H1 (cell line): ENCODE data around the gene TASP1. TPM values are rescaled to one million over a fixed set of nuclear protein-coding genes. Genes with fewer than 3 reads are reported as not detected.

Experiments
- CTCF ChIA-PET: fragments of 300-600 bp; sonication (Branson Sonifier 250); formaldehyde crosslinking; loops from one replicate; lab custom pipeline; 2021; ENCODE audit not compliant: partially characterized antibody; lab: Charles Lee
- POLR2A ChIA-PET: fragments of 300-600 bp; sonication (Branson Sonifier 250); formaldehyde crosslinking; loops from one replicate; lab custom pipeline; 2021; ENCODE audit warnings: inconsistent platforms; ENCODE audit not compliant: partially characterized antibody; lab: Charles Lee
- DNase-seq, 2 experiments: peaks; one replicate each; pipeline versions ENCODE4 v3.0.0 to v3.0.0-alpha.2; 2010 to 2022; ENCODE audit warnings: low spot score in 2 of 2, low read depth in 1 of 2, mixed read lengths in 1 of 2
- FAIRE-seq: peaks from 2 replicates; lab custom pipeline; 2011; peaks lifted over from hg19 to GRCh38; lab: Jason Lieb, UNC
- H2AFZ ChIP-seq: 2 replicates; pipeline ENCODE4 v1.8.1; 2012; ENCODE audit warnings: low read length, inconsistent platforms
- H2AK5ac ChIP-seq: 2 replicates; pipeline ENCODE4 v1.6.1; 2013; ENCODE audit warnings: low read depth, low read length
- H2BK120ac ChIP-seq: replicated peaks from 2 replicates; pipeline ENCODE3; 2013; ENCODE audit warnings: low read depth, low read length, inconsistent platforms
- H2BK12ac ChIP-seq: 2 replicates; pipeline ENCODE4 v1.6.1; 2013; ENCODE audit warnings: low read depth, low read length
- H2BK15ac ChIP-seq: 2 replicates; pipeline ENCODE4 v1.6.1; 2013; ENCODE audit warnings: low read length
- H2BK20ac ChIP-seq: 2 replicates; pipeline ENCODE4 v1.6.1; 2013; ENCODE audit warnings: low read length
- H2BK5ac ChIP-seq: 2 replicates; pipeline ENCODE4 v1.6.1; 2013; ENCODE audit warnings: low read depth, low read length
- H3K14ac ChIP-seq: 2 replicates; pipeline ENCODE4 v1.6.1; 2013; ENCODE audit warnings: inconsistent platforms; ENCODE audit not compliant: insufficient read length
- H3K18ac ChIP-seq: 2 replicates; pipeline ENCODE4 v1.6.1; 2013; ENCODE audit warnings: low read length; ENCODE audit errors: extremely low read depth
- H3K23ac ChIP-seq: 2 replicates; pipeline ENCODE4 v1.6.1; 2013; ENCODE audit warnings: inconsistent platforms; ENCODE audit not compliant: insufficient read length
- H3K23me2 ChIP-seq: 2 replicates; pipeline ENCODE4 v1.6.1; 2013; ENCODE audit warnings: low read depth, low read length
- H3K27ac ChIP-seq: 2 replicates; pipeline ENCODE4 v1.6.1; 2011; ENCODE audit warnings: low read depth, low read length, inconsistent platforms
- H3K27me3 ChIP-seq, 4 experiments: replicated peaks in 1 of 4; 1 replicate in 1 of 4; 2 replicates in 3 of 4; pipeline versions ENCODE4 v1.6.1 to v1.8.1; 2011 to 2013; ENCODE audit warnings: low read length in 3 of 4, mild to moderate bottlenecking in 3 of 4, inconsistent platforms in 2 of 4, mixed read lengths in 2 of 4, moderate library complexity in 1 of 4; ENCODE audit not compliant: control insufficient read depth in 3 of 4, insufficient read depth in 3 of 4; ENCODE audit errors: extremely low read depth in 1 of 4
- H3K36me3 ChIP-seq, 4 experiments: 2 replicates each; pipeline versions ENCODE4 v1.6.1 to v1.8.1; 2011 to 2013; ENCODE audit warnings: mild to moderate bottlenecking in 4 of 4, low read length in 3 of 4, moderate library complexity in 2 of 4, control low read depth in 1 of 4, inconsistent platforms in 1 of 4; ENCODE audit not compliant: insufficient read depth in 4 of 4, control insufficient read depth in 2 of 4
- H3K4ac ChIP-seq: replicated peaks from 2 replicates; pipeline ENCODE3; 2013; ENCODE audit warnings: low read length, low read depth, mixed read lengths, inconsistent platforms; ENCODE audit not compliant: insufficient read length
- H3K4me1 ChIP-seq, 4 experiments: replicated peaks in 1 of 4; 1 replicate in 1 of 4; 2 replicates in 3 of 4; pipeline versions ENCODE4 v1.6.1 to v1.8.1; 2011 to 2013; ENCODE audit warnings: low read length in 3 of 4, inconsistent platforms in 2 of 4, mixed read lengths in 1 of 4; ENCODE audit not compliant: insufficient read depth in 4 of 4, control insufficient read depth in 3 of 4
- H3K4me2 ChIP-seq, 2 experiments: 2 replicates each; pipeline versions ENCODE4 v1.6.1 to v1.8.1; 2011 to 2013; ENCODE audit warnings: low read depth in 2 of 2, low read length in 2 of 2, control low read depth in 1 of 2, inconsistent platforms in 1 of 2, mild to moderate bottlenecking in 1 of 2; ENCODE audit not compliant: insufficient read depth in 1 of 2
- H3K4me3 ChIP-seq, 4 experiments: fragments of 200-600, 300-600 bp in 1 of 4; sonication (generic), shearing (Covaris generic), sonication (Bioruptor Twin) in 1 of 4; 2 replicates each; pipeline versions ENCODE4 v1.5.1 to v1.8.1; 2011 to 2016; ENCODE audit warnings: low read length in 4 of 4, low read depth in 3 of 4, control low read depth in 2 of 4, inconsistent platforms in 2 of 4, mild to moderate bottlenecking in 2 of 4, mixed read lengths in 1 of 4, moderate library complexity in 1 of 4; ENCODE audit not compliant: insufficient read depth in 2 of 4; ENCODE audit errors: extremely low read depth in 1 of 4
- H3K56ac ChIP-seq: replicated peaks from 2 replicates; pipeline ENCODE3; 2013; ENCODE audit warnings: low read depth, mild to moderate bottlenecking, mixed read lengths, low read length, inconsistent platforms; ENCODE audit not compliant: insufficient read length
- H3K79me1 ChIP-seq: 2 replicates; pipeline ENCODE4 v1.6.1; 2013; ENCODE audit warnings: low read depth, low read length, control low read depth
- H3K79me2 ChIP-seq, 2 experiments: 2 replicates each; pipeline versions ENCODE4 v1.6.1 to v1.8.1; 2012 to 2013; ENCODE audit warnings: low read length in 2 of 2, mild to moderate bottlenecking in 2 of 2, inconsistent platforms in 1 of 2; ENCODE audit not compliant: insufficient read depth in 2 of 2, control insufficient read depth in 1 of 2
- H3K9ac ChIP-seq, 4 experiments: replicated peaks in 1 of 4; 1 replicate in 1 of 4; 2 replicates in 3 of 4; pipeline versions ENCODE4 v1.6.1 to v1.8.1; 2011 to 2013; ENCODE audit warnings: low read depth in 3 of 4, low read length in 3 of 4, control low read depth in 2 of 4, mild to moderate bottlenecking in 2 of 4, moderate library complexity in 2 of 4, inconsistent platforms in 1 of 4; ENCODE audit errors: extremely low read depth in 1 of 4
- H3K9me3 ChIP-seq, 2 experiments: 2 replicates each; pipeline versions ENCODE4 v1.6.1 to v1.8.1; 2012 to 2013; ENCODE audit warnings: mild to moderate bottlenecking in 2 of 2, moderate library complexity in 2 of 2, control low read depth in 1 of 2, inconsistent platforms in 1 of 2, low read depth in 1 of 2, low read length in 1 of 2, mixed read lengths in 1 of 2; ENCODE audit not compliant: insufficient read depth in 2 of 2
- H4K20me1 ChIP-seq, 2 experiments: replicated peaks in 1 of 2; 2 replicates each; pipeline versions ENCODE3 to v1.8.1; 2011 to 2013; ENCODE audit warnings: inconsistent platforms in 2 of 2, low read length in 2 of 2, mild to moderate bottlenecking in 1 of 2; ENCODE audit not compliant: insufficient read depth in 2 of 2, control insufficient read depth in 1 of 2
- H4K5ac ChIP-seq: 2 replicates; pipeline ENCODE4 v1.6.1; 2013; ENCODE audit warnings: low read length, low read depth, mixed read lengths, inconsistent platforms; ENCODE audit not compliant: insufficient read length
- H4K8ac ChIP-seq: 2 replicates; pipeline ENCODE4 v1.8.0; 2013; ENCODE audit warnings: mild to moderate bottlenecking, moderate library complexity, low read length, inconsistent platforms; ENCODE audit not compliant: insufficient read depth; ENCODE audit errors: extremely low read depth
- H4K91ac ChIP-seq: replicated peaks from 2 replicates; pipeline ENCODE3; 2013; ENCODE audit warnings: low read length, mixed read lengths, inconsistent platforms; ENCODE audit not compliant: insufficient read length
- ASH2L ChIP-seq: fragments of 200-600, 300-600 bp; sonication (generic); IDR thresholded peaks from one replicate; pipeline ENCODE4 v1.7.1; 2017; ENCODE audit warnings: low read length
- BACH1 ChIP-seq: IDR thresholded peaks from 2 replicates; pipeline ENCODE4 v1.6.1; 2012; ENCODE audit warnings: low read length, improper control_type of control experiment
- CEBPB ChIP-seq: IDR thresholded peaks from 2 replicates; pipeline ENCODE4 v1.6.1; 2012; ENCODE audit warnings: low read depth, low read length
- EGR1 ChIP-seq: IDR thresholded peaks from 2 replicates; pipeline ENCODE4 v1.6.1; 2011; ENCODE audit warnings: low read depth, low read length, borderline replicate concordance
- GTF2F1 ChIP-seq: IDR thresholded peaks from 2 replicates; pipeline ENCODE4 v1.6.1; 2012; ENCODE audit warnings: low read depth, low read length, improper control_type of control experiment, borderline replicate concordance
- KDM4A ChIP-seq: IDR thresholded peaks from one replicate; pipeline ENCODE4 v1.7.1; 2012; ENCODE audit warnings: low read depth, mild to moderate bottlenecking, moderate library complexity, low read length, inconsistent platforms; ENCODE audit not compliant: severe bottlenecking
- PHF8 ChIP-seq: fragments of 200-600 bp; sonication (generic); conservative IDR thresholded peaks from 2 replicates; pipeline ENCODE4 v1.7.1; 2012; ENCODE audit warnings: low read depth, mild to moderate bottlenecking, inconsistent platforms, low read length, moderate library complexity
- POU5F1 ChIP-seq: IDR thresholded peaks from 2 replicates; pipeline ENCODE4 v1.6.1; 2011; ENCODE audit warnings: low read depth, mild to moderate bottlenecking, low read length, moderate library complexity
- SAP30 ChIP-seq: fragments of 300-600 bp; sonication (generic); IDR thresholded peaks from 2 replicates; pipeline ENCODE4 v1.7.1; 2012; ENCODE audit warnings: low read length, moderate library complexity, mild to moderate bottlenecking, inconsistent platforms; ENCODE audit not compliant: insufficient read depth, insufficient replicate concordance
- SUZ12 ChIP-seq: fragments of 200-600 bp; sonication (generic); IDR thresholded peaks from 2 replicates; pipeline ENCODE4 v1.6.1; 2012; ENCODE audit warnings: mild to moderate bottlenecking, inconsistent platforms, low read length, moderate library complexity, mixed read lengths
- WGBS, 2 experiments: shearing (Covaris generic) in 1 of 2; methylation state at CpG; one replicate each; pipeline versions ENCODE4 v1.1.6 to v1.1.7; 2013 to 2015; ENCODE audit warnings: low lambda C conversion rate in 2 of 2, mixed read lengths in 2 of 2, inconsistent platforms in 1 of 2, low coverage in 1 of 2, missing lambda C conversion rate in 1 of 2; ENCODE audit not compliant: insufficient replicate concordance in 2 of 2, insufficient coverage in 1 of 2, insufficient read length in 1 of 2; ENCODE audit errors: extremely low coverage in 1 of 2, missing lambda C conversion rate in 1 of 2; 5-methylcytosine and 5-hydroxymethylcytosine counted together
- polyA plus RNA-seq, 7 experiments: library from polyadenylated mRNA; depleted of rRNA in 3 of 7; stranded (reverse) in 5 of 7; unstranded in 2 of 7; fragments of >200 nt in 5 of 7; fragments of 200-250 nt in 2 of 7; gene quantifications; 1 replicate in 5 of 7; 2 replicates in 1 of 7; 4 replicates in 1 of 7; pipeline versions ENCODE4 v1.2.1 to v1.2.3, GENCODE V29; 2011 to 2013; ENCODE audit warnings: missing spikeins in 2 of 7, mixed read lengths in 2 of 7
- total RNA-seq: library from RNA; stranded (reverse); fragmentation: NEBNext Ultra II Directional; extraction: Animal tissue kit (Norgen Biotek cat#: 25700); gene quantifications from 2 replicates; pipeline ENCODE4 v1.2.1, GENCODE V29; 2021
- TF ChIP-seq, protein P1 (sequence below): IDR thresholded peaks from 2 replicates; pipeline ENCODE4 v1.6.1; 2012; ENCODE audit warnings: low read length, inconsistent platforms

TASP1 gene
- total and polyA plus RNA-seq, 2 of the 8 experiments (the other 6 are each of a cell fraction or from before 2014, with no cell fraction given): 4.5 to 10.9 TPM

DNA sequence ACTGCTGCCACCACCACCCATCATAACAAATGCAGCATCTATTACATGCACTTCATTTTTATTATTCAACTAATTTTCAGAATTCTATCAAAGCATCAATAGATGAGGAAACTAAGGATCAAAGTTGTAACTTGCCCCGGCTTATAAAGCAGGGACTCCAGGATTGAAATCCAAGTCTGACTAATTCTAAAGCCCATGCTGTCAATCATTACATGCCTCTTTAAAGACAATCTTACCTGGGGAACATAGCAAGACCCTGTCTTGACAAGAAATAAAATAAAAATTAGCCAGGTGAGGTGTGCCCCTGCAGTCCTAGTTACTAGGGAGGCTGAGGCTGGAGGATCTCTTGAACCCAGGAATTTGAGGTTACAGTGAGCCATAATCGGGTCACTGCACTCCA, 235.3 kb downstream of the TASP1 start:
- Histone ChIP-seq H4K91ac (no peak overlapping the region), H3K27me3 (peaks cover 0 to 1% (median 0%) of the 10 kb centered on the region in 4 experiments; a peak in 1 of 7 replicates), H2BK20ac (no peak overlapping the region), H2BK15ac (no peak overlapping the region), H3K36me3 (no peaks in the 10 kb centered on the region), H3K27ac (no peak overlapping the region), H3K9ac (no peak overlapping the region), H3K4me1 (no peaks in the 10 kb centered on the region), H3K56ac (no peak overlapping the region), H2AK5ac (no peak overlapping the region), H2BK5ac (no peak overlapping the region), H3K4me2 (no peak overlapping the region), H3K4ac (no peak overlapping the region), H3K23ac (no peak overlapping the region), H4K20me1 (no peaks in the 10 kb centered on the region), H3K79me1 (no peaks in the 10 kb centered on the region), H3K9me3 (no peaks in the 10 kb centered on the region), H3K4me3 (no peak overlapping the region), H2BK12ac (no peak overlapping the region), H2BK120ac (no peak overlapping the region), H3K18ac (no peak overlapping the region), H4K8ac (no peak overlapping the region), H4K5ac (no peak overlapping the region), H3K79me2 (no peaks in the 10 kb centered on the region), H2AFZ (no peak overlapping the region), H3K14ac (no peak overlapping the region), H3K23me2 (no peaks in the 10 kb centered on the region)
- no peak for DNase-seq
- CTCF ChIA-PET: interaction anchor here (0.8 to 2.0 kb wide), 4 partner anchors 8 to 101 kb away, joined by 3 to 7 read pairs (median 4); no protein-coding TSS in a partner anchor
- FAIRE-seq: no peak
- no peak for TF ChIP-seq KDM4A
- TF ChIP-seq POU5F1: no peak
- no peak for TF ChIP-seq PHF8
- TF ChIP-seq ASH2L: no peak
- TF ChIP-seq CEBPB: no peak
- no peak for TF ChIP-seq GTF2F1
- no peak for TF ChIP-seq SAP30
- no peak for TF ChIP-seq SUZ12
- TF ChIP-seq BACH1: no peak
- TF ChIP-seq, protein P1, sequence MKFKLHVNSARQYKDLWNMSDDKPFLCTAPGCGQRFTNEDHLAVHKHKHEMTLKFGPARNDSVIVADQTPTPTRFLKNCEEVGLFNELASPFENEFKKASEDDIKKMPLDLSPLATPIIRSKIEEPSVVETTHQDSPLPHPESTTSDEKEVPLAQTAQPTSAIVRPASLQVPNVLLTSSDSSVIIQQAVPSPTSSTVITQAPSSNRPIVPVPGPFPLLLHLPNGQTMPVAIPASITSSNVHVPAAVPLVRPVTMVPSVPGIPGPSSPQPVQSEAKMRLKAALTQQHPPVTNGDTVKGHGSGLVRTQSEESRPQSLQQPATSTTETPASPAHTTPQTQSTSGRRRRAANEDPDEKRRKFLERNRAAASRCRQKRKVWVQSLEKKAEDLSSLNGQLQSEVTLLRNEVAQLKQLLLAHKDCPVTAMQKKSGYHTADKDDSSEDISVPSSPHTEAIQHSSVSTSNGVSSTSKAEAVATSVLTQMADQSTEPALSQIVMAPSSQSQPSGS: no peak
- TF ChIP-seq EGR1: no peak
- POLR2A ChIA-PET: interaction anchor here (0.7 kb wide), 1 partner anchor 11 kb away, joined by 3 read pairs; no protein-coding TSS in a partner anchor
- WGBS, 2 experiments: 68% methylated on average over 2 of the region's 2 CpGs; no CpG with 5 or more reads in 1 of the 2 experiments
